ENCODE results near the gene BCAS1.

Gene BCAS1

GRCh38 chr20:53957451-53958172, 112.8 kb downstream of the BCAS1 start:
- DNase-seq: no peak

- no peak for DNase-seq
Measured at GRCh38 chr20:53956013-53956715, 114.2 kb downstream of the BCAS1 start.

GRCh38 chr20:53954723-53955658, 115.4 kb downstream of the BCAS1 start:
- no peak for DNase-seq

GRCh38 chr20:53952528-53953096, 117.8 kb downstream of the BCAS1 start:
- no peak for DNase-seq

- no peak for DNase-seq
Measured at GRCh38 chr20:53950578-53950977, 119.8 kb downstream of the BCAS1 start.

GRCh38 chr20:53950031-53950430, 120.4 kb downstream of the BCAS1 start:
- no peak for DNase-seq

GRCh38 chr20:53949319-53949839, 121.0 kb downstream of the BCAS1 start:
- peak; percentile 50 to 78 for DNase-seq

GRCh38 chr20:53948383-53949318, 121.7 kb downstream of the BCAS1 start:
- no peak for DNase-seq

GRCh38 chr20:53947501-53948195, 122.7 kb downstream of the BCAS1 start:
- DNase-seq: no peak

- no peak for DNase-seq
Measured at GRCh38 chr20:53946106-53946505, 124.3 kb downstream of the BCAS1 start.

GRCh38 chr20:53945478-53945877, 124.9 kb downstream of the BCAS1 start:
- no peak for DNase-seq

GRCh38 chr20:53944796-53945195, 125.6 kb downstream of the BCAS1 start:
- no peak for DNase-seq

- no peak for DNase-seq
Measured at GRCh38 chr20:53943522-53944291, 126.7 kb downstream of the BCAS1 start.

- DNase-seq: no peak
Measured at GRCh38 chr20:53942973-53943372, 127.4 kb downstream of the BCAS1 start.

- no peak for DNase-seq
Measured at GRCh38 chr20:53942472-53942816, 128.0 kb downstream of the BCAS1 start.

- no peak for DNase-seq
Measured at GRCh38 chr20:53941680-53942471, 128.5 kb downstream of the BCAS1 start.

GRCh38 chr20:53940907-53941545, 129.4 kb downstream of the BCAS1 start:
- DNase-seq: no peak

- DNase-seq: no peak
Measured at GRCh38 chr20:53940360-53940702, 130.1 kb downstream of the BCAS1 start.

Measured in stimulated activated CD4-positive, alpha-beta T cell treated with anti-CD3 and anti-CD28 coated beads, Interleukin-4, amount 100 ng/mL, for 4 hours (primary cell).